Measurements from ENCODE around the gene ADGRD1.

The ADGRD1 gene

DNA sequence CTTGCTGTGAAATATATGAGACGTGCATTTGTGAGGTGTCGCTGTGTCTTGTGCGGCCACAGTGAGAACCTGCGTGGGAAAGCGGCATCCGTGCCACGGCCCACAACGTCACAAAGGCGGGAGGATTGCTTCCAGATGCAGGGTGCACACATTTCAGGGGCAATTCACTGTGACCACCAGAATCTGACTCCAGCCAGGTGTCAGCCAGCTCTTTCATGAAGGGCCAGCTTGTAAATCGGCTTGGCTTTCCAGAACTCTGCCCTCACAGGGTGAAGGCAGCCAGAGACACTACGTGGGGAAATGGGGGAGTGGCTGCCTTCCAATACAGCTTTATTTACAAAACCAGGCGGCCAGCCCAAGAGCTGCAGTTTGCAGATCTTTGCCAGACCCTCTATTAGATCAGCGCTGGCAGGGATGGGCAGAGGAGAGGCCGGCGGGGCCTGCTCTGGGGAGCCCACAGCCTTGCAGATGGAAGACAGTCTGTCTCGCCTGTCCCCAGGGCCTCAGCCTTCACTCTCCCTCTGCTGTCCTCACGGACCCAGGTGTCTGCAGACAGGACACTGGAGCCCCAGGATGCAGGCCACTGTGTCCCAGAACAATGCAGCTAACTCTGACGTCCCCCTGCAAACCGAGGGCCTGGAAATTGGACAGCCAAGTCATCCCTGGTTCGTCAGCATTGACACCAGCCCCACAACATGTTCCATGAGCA, 53.5 kb downstream of the ADGRD1 start:
- no peak for DNase-seq (ENCODE audit: low read depth)

DNA sequence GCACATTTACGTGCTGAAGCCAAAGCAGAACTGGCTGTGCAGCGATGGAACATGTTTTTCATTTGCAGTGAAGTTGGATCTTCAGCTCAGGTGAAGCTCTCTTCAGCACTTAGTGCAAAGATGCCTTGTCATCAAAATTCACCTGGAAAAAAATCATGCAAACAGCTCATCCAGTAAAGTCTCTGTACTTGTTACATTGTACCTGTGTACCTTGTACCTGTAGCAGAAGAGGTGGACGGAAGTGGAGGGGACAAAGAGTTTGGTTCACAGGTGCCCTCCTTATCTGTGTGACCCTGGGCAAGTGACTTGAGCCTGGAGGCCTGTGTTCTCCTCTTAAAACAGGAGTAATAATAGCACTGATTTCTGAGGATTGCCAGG, 54.0 kb downstream of the ADGRD1 start:
- DNase-seq (ENCODE audit: low read depth): no peak

DNA sequence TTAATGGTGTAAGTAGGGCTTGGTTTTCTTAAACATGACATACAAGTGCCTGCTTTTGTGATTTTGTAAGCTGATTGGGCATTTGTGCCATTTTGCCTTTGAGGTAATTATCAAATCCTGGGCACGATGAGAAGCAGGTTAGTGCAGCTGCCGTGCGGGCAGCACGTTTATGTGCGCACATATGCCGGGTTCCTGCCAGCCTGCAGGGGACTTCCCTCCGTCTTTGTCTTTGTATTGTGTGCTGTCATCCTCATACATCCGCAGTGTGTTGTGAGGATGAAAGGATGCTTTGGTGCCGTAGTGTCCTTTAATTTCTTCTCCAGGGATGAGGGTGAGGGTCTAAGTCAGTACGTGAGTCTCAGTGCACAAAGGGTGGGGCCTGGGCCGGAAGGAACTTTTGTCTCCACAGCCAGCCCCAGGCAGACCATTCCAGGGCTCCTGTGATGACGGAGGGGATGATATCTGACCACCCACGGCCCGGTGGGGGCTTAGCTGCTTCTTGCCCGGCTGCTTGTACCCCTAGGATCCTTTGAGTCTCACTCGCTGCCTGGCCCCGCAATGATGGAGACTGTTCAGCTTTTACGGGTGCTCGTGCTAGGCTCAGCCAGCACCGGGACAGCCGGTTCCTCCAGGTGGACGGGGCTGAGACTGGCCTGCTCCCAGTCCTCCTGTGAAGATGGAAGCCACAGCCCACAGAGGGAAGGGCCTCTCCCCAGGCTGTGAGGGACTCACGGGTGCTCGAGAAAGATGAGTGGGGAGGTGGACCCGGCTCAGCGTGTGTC, 54.6 kb downstream of the ADGRD1 start:
- no peak for DNase-seq (ENCODE audit: low read depth)

DNA sequence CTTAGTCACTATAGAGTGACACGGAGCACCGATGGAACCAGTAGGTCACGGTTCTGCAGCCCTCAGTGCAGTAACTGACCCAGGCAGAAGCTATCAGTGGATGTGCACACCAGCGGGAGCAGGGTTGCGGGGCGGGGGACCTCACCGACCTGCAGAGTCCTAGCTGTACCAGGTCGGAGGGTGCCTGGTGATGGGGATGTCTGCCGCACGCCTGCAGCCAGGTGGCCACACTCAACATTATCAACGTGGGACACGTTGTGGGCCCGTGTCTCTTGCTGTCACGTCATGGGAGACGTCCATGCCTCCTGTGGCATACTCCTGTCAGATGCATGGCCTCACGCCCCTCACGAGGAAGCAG, 55.2 kb downstream of the ADGRD1 start:
- DNase-seq (ENCODE audit: low read depth): no peak

DNA sequence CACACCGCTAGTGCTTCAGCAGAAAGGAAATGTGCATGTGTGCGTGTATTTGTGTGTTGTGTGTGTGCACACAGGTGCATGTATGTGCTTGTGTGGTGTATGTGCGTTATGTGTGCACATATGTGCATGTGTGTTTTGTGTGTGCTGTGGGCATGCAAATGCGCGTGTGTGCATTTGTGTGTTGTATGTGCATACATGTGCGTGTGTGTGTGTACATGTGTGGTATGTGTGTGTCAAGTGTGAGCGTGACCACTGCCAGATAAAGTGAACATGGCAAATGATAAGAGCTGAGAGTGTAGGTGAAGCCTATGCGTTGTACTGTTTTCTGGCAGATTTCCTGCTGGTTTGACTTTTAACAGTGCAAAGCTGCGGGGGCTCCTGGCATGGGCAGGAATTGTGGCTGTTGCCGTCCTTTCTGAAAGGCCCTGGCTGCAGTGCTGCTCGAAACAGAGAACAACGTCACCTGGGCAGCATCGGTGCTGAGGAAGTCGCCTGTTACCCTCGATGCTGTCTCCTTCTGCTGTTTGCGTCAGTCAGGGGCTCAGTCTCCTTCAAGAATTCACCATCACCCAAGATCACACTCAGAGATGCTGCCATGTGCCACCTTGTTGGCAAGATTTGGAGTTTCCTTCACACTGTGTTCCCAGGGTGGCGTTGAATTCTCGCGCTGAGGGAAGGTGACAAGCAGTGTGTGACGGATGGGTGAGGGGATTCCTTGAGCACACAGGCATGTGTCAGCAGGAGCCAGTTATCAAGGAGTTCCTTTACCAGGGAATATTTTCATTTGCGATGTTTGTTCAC, 56.1 kb downstream of the ADGRD1 start:
- DNase-seq (ENCODE audit: low read depth): no peak

DNA sequence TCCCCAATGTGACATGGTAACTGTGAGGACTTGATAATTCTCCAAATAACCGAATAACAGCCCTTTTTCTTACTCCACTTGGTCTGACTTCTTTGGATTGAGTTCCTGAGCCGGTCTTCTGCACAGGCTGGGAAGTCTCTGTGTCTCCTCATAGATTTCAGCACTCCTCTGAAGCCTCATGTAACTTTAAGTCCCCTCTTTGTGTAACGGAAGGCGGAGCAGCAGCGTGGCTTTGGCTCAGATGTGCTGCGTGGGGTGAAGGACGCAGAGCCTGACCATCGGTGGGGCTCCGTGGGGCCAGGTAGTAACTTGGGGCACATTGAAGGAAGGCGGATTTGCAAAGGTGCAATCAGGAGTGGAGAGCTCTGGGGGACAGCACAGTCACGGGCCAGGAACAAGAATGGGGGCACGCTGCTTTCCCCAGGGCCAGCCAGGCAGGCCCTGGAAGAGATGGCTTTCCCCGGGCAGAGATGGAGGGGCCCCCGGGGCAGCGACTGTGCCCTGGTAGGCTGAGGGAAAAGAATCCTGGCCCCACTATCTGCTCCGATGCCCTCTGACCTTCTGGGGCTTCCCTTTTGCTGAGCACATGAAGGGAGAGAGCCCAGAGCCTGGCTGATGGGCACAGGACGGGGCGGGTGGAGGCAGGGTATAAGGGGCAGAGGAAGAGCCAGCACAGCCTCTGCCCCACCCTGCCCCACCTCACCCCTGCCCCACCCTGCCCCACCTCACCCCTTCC, 56.9 kb downstream of the ADGRD1 start:
- DNase-seq (ENCODE audit: low read depth): no peak

DNA sequence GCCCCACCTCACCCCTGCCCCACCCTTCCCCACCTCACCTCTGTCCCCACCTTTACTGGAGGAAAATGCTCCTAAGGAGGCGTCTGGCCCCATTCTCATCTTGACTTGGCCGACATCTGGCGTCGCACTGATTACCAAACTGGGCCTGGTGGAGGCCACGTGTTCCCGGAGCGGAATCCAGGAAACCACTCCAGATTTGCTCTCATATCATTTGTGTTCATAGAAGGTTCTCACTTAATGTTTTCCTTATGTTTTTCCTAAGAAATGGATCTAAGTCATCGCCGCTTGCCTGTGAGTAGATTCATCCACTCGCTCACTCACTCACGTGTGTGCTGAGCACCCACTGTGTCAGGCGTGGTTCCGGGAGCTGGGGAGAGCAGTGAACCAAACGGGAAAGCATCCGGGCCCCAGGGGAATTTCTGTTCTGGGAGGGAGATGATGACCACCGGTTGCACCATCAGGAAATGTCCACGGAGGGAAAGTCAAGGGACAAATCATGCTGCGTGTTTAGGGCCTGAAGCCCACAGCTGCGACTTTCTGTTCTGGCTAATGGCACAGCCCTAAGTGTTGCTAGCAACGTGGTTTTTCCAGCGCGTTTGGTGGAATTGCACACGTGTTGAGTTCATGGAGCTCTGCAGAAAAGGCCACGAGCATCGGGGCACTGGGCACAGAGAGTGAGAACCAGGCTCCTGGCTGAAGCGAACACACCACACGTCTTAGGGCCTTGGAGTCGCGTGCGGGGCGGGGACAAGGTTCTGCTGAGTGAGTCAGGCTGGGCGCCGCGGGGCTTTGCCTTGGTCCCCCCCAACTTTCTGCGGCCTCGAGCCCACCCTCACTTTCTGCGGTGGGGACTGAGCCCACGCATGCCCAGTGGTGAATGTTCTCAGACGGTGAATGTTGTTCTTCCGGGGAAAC, 57.7 kb downstream of the ADGRD1 start:
- DNase-seq (ENCODE audit: low read depth): no peak

DNA sequence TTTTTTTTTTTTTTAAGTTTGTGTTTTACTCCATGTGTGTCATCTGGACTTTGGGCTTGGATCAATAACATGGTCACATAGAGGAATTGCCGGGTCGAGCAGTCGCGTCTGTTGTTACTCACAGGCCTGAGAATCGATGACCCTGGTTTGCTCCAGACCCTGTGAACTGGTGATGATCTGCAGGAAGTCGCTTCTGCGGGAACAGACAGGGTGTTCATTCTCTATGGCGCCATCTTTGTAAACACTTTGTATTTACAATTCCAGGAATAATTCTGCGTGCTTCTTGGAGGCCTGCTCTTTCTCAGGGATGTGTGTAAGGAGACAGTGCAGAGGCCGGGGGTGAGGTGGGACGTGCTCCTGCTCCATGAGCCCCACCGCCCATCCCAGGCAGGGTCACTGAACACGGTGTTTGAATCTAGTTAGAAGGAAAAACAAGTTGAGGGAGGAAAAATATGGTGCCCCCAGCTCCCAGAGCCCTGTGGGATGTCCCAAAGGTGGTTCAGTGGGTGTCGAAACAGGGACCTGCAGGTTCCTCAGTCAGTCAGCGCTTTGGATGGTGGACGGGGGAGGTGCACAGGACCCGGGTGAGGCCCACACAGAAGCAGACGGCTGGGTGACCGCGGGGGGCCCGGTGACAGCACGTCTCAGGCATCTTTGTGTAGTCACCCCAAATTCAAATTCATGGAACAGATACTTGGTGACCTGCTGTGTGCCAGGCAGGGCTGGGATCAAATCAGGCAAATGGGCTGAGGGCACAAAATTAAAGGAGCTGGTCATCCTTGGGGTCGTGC, 58.8 kb downstream of the ADGRD1 start:
- no peak for DNase-seq (ENCODE audit: low read depth)

DNA sequence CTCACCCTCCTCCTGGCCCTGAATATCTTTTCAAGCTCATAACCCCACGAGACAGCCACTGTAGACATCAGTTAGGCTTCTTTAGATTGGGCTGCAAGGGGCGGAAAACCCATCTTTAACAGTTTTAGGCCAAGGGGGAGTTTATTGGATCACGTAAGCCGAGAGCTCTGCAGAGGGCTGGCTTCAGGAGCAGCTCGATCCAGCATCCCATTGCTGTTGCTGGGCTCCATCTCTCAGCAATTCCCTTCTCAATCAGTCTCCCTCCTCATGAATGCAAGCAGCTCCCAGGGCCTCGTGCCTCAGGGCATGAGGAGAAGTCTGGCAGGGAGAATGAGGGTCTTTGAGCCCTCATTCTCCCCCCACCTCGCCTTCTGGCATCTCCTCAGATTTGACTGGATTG, 59.4 kb downstream of the ADGRD1 start:
- no peak for DNase-seq (ENCODE audit: low read depth)

DNA sequence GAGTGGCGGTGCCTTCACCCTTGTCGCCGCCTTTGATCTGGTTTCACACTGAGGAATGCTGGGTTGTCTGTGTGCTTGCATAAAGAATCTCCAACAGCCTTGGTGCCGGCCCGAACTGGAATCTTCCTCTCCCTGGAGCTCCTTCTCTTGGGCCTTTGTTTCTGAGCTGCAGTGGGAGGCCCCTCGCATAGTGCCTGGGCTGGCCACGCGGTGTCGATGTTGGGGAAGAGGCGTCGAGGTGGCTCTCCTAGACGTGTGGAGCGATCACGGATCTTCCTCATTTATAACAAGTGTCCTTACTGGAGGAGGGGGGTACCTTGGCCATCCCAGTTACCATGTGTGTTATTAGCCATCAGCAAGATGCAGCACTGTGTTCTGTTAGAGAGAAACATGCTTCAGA, 60.6 kb downstream of the ADGRD1 start:
- no peak for DNase-seq (ENCODE audit: low read depth)

DNA sequence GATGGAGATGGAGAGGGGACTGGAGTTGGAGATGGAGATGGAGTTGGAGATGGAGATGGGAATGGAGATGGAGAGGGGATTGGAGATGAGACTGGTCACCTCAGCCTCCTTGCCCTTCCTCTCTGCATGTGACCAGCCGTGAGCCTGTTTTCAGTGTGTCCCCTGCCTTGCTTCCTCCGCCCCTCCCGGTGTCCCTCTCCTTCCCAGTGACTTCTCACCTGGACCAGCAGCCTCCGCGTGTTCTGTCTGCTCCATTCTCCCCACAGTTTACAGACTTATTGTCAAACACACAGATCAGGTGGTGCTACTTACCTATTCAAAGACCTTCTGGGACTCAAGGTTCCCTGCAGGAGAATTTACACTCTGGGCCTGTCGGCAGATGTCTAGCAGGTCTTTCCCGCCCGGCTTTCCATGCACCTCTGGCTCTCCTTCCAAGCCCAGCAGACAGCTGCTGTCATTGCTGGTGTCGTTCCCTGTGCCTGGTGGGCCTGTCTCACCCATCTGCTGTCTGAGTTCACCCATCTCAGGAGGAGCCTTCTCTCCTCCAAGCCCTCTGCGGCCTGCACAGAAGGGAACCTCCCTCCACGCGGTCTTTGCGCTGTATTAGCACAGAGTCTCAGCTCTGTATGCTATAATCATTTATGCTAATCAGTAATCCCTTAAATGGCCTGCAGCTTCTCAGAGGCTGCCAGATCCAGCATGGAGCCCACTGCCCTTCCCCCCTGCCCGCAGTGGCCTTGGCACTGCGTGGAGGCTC, 62.1 kb downstream of the ADGRD1 start:
- no peak for DNase-seq (ENCODE audit: low read depth)

DNA sequence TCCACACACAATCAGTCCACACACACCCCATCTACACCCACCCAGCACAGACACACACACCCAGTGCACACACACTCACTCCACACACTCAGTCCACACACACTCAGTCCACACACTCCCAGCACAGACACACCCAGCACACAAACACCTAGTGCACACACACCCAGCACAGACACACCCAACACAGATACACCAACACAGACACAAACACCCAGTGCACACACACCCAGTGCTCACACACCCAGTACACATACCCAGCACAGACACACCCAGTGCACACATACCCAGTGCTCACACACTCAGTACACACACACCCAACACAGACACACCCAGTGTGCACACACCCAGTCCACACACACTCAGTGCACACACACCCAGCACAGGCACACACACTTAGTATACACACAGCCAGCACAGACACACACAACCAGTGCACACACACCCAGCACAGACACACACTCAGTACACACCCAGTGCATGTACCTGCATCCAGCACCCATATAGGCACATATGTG, 63.8 kb downstream of the ADGRD1 start:
- DNase-seq (ENCODE audit: low read depth): no peak

DNA sequence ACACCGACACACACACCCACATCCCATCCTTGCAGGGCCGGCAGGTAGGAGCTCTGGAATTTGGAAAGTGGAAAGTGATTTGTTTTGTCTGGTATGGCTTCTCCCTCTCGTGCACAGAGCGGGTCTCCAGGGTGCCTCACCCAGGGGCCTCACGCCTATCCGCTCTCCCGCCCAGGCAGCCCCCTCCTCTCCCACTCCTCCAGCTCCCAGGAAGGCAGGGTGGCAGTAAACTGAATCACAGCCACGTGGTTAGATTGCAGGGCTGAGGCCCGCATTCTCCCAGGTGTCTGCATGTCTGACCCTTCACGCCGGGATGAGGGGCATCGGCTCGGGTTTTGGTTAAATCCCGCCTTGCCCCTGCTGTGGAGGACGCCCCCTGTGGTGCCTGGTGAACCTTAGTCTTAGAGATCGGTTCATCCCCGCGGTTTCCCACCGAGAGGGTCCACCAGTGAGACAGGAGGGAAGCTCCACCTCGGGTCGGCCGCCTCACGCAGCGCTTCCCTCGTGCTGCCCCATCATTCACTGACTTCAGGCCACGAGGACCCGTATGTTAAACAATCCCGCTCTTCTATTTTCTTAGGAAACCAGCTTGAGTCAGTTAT, 64.4 kb downstream of the ADGRD1 start:
- no peak for DNase-seq (ENCODE audit: low read depth)

DNA sequence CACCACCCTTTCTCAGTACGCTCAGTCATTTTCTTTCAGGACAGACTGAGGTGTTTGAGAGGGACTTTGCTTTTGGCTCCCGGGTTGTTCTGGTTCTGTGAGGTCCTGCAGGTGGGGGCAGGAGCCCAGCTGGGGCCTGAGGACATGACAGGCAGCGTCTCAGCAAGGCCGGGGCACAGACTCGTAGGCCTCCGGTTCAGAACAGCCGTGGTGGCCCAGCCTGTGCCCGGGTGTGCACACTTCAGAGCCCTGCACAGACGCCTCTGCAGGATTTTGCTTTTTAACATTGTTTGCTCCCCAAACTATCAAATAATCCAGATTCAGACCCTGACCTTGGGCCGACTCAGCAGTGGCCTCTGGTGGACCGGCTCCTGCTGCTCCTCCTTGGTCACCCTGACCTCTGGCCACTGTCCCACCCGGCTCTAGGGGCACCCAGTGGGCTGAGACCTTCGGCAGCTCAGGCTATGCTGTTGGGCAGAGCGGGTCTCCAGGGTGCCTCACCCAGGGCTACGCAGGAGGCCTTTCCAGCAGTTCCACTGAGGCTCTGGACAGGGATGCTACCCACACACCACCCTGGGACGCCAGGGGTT, 65.2 kb downstream of the ADGRD1 start:
- no peak for DNase-seq (ENCODE audit: low read depth)

DNA sequence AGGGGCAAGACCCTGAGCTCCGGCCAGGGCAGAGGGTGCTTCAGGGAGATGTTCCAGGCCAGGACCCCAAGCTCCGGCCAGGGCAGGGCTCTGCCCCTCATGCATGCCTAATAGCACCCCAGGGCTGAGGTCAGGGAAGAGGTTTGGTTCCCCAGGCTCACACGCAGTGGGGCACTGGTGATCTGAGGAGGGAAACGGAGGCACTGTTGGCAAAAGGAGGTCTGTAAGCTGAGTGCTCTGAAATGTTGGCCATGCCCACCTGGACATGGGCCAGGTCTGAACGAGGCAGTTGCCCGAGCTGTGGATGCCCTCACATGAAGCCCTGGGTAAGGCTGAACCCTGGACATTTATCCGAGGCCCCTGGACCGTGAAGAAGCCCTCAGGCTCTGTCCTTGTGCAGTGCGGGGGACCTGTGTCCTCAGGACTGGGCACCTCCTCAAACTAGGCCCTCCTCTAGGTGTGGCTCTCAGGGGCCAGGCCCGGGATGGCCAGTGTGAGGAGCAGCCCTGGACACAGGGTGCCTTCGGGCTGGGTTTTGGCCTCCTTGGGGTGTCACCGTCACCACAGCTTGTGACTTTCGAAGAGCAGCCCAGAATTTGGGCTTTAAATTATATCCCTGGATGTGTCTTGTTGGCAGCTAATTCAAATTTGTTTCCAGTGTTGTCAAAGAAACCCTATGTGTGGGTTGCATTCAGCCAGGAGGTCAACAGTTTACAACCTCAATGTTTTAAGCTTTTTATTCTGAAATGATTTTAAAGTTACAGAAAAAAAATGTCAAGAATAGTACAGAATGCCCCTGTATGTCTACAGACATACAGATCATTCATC, 66.8 kb downstream of the ADGRD1 start:
- no peak for DNase-seq (ENCODE audit: low read depth)

DNA sequence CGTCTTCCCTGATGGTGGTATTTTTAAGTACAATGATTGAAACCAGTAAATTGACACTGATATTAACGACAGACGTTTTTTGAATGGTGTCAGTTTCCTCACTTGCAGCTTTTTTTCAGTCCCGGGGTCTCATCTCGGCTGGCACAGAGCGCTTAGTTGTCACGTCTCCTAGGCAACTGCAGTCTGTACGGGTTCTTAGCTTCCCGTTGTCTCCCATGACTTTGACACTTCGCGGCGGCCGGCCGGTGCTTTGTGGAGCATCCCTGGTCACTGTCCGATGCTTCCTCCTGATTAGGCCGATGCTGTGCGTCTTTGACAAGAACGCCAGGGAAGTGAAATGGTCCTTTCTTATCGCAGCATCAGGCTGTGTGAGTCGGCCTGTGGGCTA, 67.4 kb downstream of the ADGRD1 start:
- no peak for DNase-seq (ENCODE audit: low read depth)

DNA sequence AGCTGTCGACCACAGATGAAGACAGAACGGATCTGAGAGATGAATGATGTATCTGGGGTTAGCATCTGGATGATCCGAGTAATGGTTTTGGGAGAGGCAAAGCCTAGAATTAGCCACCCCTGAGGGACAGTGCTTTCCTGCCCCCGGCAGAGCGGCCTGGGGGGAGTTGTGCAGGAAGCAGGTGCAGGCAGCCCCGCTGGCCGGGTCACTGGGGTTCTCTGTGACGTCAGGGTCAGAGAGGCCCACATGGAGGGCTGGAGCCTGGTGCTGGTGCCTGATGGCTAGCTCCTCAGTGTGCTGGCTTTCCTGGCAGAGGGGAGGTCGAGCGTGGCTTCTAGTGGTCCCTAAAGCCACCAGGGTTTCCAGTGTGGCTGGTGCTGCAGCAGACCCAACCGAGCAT, 70.3 kb downstream of the ADGRD1 start:
- DNase-seq (ENCODE audit: low read depth): no peak

DNA sequence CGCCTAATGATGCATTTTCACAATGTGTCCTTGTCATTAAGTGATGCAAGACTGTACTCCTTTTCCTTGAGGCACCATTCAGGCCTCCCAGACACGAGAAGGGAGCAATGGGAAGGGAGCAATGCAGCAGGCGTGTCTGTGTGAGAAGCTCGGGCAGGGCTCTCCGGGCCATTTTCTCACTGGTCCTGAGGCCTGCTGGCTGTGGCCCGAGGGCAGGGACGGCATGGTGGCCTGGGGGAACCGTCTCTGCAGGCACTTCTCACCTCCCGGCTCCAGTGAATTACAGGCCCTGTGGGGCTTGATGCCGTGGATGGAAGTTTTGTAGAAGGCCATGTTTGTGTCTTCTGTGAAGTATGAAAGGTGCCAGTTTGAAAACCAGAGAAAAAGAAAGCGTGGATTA, 71.0 kb downstream of the ADGRD1 start:
- DNase-seq (ENCODE audit: low read depth): no peak

Measured in stimulated activated CD8-positive, alpha-beta memory T cell treated with anti-CD3 and anti-CD28 coated beads, Interleukin-15, amount 100 ng/mL, for 1 hour (primary cell).